Measurements from ENCODE around the gene PHKG1.
"Not testable (repeated sequence)": the region's sequence is repeated elsewhere in the genome, so short reads cannot be mapped to it uniquely, and the experiment has no call there.

PHKG1 gene

DNA sequence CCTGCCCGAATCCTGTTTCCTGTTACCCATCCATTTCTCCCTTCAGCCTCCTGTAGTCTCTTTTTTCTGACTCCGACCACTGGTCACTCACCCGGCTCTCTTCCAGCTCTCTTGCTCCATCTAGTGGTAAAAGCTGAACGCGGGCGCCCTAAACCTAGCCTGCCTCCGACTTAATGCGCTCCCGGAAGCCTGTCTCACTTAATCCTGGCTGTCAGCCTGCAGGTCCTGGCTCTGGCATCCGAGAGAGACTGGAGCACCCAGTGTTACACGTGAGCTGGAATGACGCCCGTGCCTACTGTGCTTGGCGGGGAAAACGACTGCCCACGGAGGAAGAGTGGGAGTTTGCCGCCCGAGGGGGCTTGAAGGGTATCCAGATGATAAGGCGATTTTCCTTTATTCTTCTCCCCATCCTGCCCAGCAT lies 18.4 kb downstream of the PHKG1 start:
- H3K27me3 ChIP-seq (ENCODE audit: insufficient read depth, low read depth, severe bottlenecking) = no peaks in the 10 kb centered on the region
- peaks cover 30% of the 10 kb centered on the region for H3K36me3 ChIP-seq
- TF ChIP-seq, protein P1, sequence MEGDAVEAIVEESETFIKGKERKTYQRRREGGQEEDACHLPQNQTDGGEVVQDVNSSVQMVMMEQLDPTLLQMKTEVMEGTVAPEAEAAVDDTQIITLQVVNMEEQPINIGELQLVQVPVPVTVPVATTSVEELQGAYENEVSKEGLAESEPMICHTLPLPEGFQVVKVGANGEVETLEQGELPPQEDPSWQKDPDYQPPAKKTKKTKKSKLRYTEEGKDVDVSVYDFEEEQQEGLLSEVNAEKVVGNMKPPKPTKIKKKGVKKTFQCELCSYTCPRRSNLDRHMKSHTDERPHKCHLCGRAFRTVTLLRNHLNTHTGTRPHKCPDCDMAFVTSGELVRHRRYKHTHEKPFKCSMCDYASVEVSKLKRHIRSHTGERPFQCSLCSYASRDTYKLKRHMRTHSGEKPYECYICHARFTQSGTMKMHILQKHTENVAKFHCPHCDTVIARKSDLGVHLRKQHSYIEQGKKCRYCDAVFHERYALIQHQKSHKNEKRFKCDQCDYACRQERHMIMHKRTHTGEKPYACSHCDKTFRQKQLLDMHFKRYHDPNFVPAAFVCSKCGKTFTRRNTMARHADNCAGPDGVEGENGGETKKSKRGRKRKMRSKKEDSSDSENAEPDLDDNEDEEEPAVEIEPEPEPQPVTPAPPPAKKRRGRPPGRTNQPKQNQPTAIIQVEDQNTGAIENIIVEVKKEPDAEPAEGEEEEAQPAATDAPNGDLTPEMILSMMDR (IDR thresholded peaks at IDR 0.05; ENCODE audit: low read depth, low read length) = peak; percentile 74
- peak; percentile 89 for DNase-seq
- H3K4me3 ChIP-seq (ENCODE audit: low read depth, low read length) = no peak overlapping the region
- H3K9me3 ChIP-seq (ENCODE audit: severe bottlenecking) = no peaks in the 10 kb centered on the region
- peak overlapping the region; percentile 31; the same call in 1 of the 2 replicates for H3K27ac ChIP-seq

DNA sequence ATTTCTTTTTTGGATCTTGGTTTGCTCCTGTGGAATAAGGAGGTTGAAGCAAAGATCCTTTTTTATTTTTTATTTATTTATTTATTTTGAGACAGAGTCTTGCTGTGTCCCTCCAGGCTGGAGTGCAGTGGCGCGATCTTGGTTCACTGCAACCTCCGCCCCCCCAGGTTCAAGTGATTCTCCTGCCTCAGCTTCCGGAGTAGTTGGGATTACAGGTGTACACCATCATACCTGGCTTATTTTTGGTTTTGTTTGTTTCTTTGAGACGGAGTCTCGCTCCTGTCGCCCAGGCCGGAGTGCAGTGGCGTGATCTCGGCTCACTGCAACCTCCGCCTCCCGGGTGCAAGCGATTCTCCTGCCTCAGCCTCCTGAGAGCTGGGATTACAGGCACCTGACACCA lies 26.4 kb downstream of the PHKG1 start:
- not testable (repeated sequence) for H3K9me3 ChIP-seq (ENCODE audit: severe bottlenecking); H3K4me3 ChIP-seq (ENCODE audit: low read depth, low read length)
- peaks cover 33% of the 10 kb centered on the region for H3K36me3 ChIP-seq

DNA sequence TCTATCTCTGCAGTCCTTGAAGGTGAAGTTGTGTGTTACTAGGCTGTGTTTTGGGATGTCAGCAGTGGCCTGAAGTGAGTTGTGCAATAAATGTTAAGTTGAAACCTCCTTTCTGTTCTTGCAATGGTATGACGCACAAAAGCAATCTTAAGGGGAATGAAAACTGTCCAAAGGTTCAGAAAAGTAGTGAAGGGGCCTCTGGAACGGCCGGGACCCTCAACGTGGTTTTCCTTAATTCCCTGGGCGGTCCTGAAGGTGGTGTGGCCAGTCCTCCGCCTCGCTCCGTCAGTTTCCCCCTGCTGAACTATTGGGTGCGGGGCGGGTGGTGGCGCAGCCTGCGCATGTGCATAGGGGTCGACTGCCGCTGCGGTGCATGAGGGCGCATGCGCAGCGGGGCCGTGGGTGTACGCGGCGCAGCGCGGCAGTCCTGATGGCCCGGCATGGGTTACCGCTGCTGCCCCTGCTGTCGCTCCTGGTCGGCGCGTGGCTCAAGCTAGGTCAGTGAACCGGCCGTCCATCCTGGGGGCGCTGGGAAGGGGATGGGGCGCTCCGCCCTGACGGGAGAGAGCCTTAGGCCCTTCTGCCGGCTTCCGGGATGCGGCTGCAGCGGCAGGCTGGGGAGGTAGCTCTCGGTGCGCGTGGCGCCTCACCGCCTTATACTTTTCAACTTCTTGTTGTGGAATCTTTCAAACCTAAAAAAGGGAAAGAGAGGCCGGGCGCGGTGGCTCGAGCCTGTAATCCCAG lies 28.7 kb downstream of the PHKG1 start, which contains the start of gene SUMF2:
SUMF2 (plus strand) TSS at position 405 of the 744 bp plus-strand sequence; CDS start at position 431, 26 bp downstream.
- Histone ChIP-seq H3K27me3 (ENCODE audit: insufficient read depth, low read depth, severe bottlenecking) (no peaks in the 10 kb centered on the region), H3K9me3 (ENCODE audit: severe bottlenecking) (no peaks in the 10 kb centered on the region), H3K36me3 (peaks cover 39% of the 10 kb centered on the region), H3K27ac (peak within 1 kb of the TSS; percentile 93), H3K4me3 (ENCODE audit: low read depth, low read length) (peak within 1 kb of the TSS; percentile 95)
- TF ChIP-seq, protein P1 (IDR thresholded peaks at IDR 0.05; ENCODE audit: low read depth, low read length) = peak; percentile 39
- DNase-seq = peak; percentile 93

More for the DNA sequence above, 26.4 kb downstream of the PHKG1 start:
- not testable (repeated sequence) for DNase-seq; H3K27me3 ChIP-seq (ENCODE audit: insufficient read depth, low read depth, severe bottlenecking); H3K27ac ChIP-seq

DNA sequence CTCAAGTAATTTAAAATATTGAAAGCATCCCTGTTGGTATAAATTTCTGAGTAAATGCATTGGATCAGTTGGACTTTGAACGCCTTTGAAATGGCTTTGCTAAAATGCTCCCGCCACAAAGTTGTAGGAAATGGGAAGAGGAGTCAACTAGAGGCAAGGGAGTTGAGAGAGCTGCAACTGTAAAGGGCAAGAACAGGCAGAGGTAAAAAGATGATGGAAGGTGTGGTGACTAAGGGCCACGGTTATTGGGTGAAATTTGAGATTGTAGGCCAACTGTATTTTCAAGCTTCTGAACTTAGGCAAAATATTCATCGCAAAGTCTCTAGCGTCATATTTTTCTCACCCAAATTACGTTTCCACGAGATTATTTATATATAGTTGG lies 29.3 kb downstream of the PHKG1 start:
- H3K27ac ChIP-seq = peak overlapping the region; percentile 93; the same call in 1 of the 2 replicates
- no peak overlapping the region for H3K4me3 ChIP-seq (ENCODE audit: low read depth, low read length)
- H3K9me3 ChIP-seq (ENCODE audit: severe bottlenecking) = no peaks in the 10 kb centered on the region
- H3K36me3 ChIP-seq = peaks cover 45% of the 10 kb centered on the region
- TF ChIP-seq, protein P1 (IDR thresholded peaks at IDR 0.05; ENCODE audit: low read depth, low read length) = no peak
- H3K27me3 ChIP-seq (ENCODE audit: insufficient read depth, low read depth, severe bottlenecking) = no peaks in the 10 kb centered on the region
- no peak for DNase-seq

DNA sequence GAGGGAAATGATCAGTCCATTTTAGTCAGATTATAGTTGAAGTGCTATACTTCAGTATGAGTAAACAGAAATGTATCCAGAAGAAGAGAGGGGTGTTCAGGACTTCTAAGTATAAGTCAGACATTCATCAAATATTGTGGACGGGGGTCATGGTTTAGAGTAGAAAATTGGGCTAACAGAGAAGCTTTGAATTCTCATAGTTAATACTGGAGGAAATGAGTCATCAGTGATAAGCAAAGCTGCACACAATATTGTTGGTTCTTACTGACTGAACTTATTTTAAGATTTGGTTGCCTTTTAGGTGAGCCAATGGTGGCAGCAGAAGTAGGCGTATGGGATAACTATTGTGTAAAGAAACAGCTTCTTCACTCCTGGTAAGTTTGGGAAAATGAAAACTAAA lies 30.4 kb downstream of the PHKG1 start:
- no peak overlapping the region for H3K27ac ChIP-seq
- no peaks in the 10 kb centered on the region for H3K27me3 ChIP-seq (ENCODE audit: insufficient read depth, low read depth, severe bottlenecking)
- H3K9me3 ChIP-seq (ENCODE audit: severe bottlenecking) = no peaks in the 10 kb centered on the region
- peaks cover 54% of the 10 kb centered on the region for H3K36me3 ChIP-seq
- TF ChIP-seq, protein P1 (IDR thresholded peaks at IDR 0.05; ENCODE audit: low read depth, low read length) = no peak
- no peak overlapping the region for H3K4me3 ChIP-seq (ENCODE audit: low read depth, low read length)
- DNase-seq = no peak

DNA sequence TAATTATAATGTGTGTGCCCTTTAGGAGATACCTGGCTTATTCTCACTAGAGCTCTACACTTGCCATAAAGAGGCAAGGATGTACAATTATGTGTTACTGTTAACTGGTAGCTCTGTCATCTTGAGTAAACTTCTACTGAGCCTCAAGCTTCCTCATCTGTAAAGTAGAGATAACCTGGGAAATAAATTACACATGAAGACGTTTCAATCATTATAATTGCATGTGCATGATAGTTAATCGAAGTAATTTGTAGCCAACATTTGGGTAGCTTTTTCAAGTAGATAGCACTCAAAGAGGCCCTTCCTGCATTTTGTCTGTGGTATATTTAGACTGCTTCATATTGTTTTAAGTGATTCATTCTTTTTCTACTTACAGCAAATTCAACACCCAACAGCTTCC lies 38.8 kb downstream of the PHKG1 start:
- Histone ChIP-seq H3K4me3 (ENCODE audit: low read depth, low read length) (no peak overlapping the region), H3K36me3 (peaks cover 66% of the 10 kb centered on the region), H3K27me3 (ENCODE audit: insufficient read depth, low read depth, severe bottlenecking) (no peaks in the 10 kb centered on the region), H3K27ac (no peak overlapping the region; the same call in 1 of the 2 replicates), H3K9me3 (ENCODE audit: severe bottlenecking) (no peaks in the 10 kb centered on the region)
- no peak for DNase-seq
- TF ChIP-seq, protein P1 (IDR thresholded peaks at IDR 0.05; ENCODE audit: low read depth, low read length) = no peak

All from WERI-Rb-1 (cell line).